Mesodermal cell (in vitro differentiated cells): Measurements from ENCODE around the gene ADRB1.

Experiments
- H3K27ac ChIP-seq: 2 replicates; pipeline ENCODE4 v1.7.0; 2013; ENCODE audit warnings: mild to moderate bottlenecking, low read depth, low read length, moderate library complexity; ENCODE audit not compliant: severe bottlenecking
- H3K36me3 ChIP-seq: 2 replicates; pipeline ENCODE4 v1.7.1; 2013; ENCODE audit warnings: mild to moderate bottlenecking, low read length, moderate library complexity; ENCODE audit not compliant: control insufficient read depth, insufficient read depth
- H3K4me1 ChIP-seq: one replicate; pipeline ENCODE4 v1.7.1; 2013; ENCODE audit warnings: mild to moderate bottlenecking, low read length; ENCODE audit not compliant: insufficient read depth, control insufficient read depth, poor library complexity, severe bottlenecking
- H3K4me3 ChIP-seq: 2 replicates; pipeline ENCODE4 v1.7.0; 2013; ENCODE audit warnings: low read length, control low read depth, mild to moderate bottlenecking; ENCODE audit not compliant: insufficient read depth, poor library complexity, severe bottlenecking; ENCODE audit errors: extremely low read depth
- H3K9me3 ChIP-seq: 2 replicates; pipeline ENCODE4 v1.7.1; 2013; ENCODE audit warnings: mild to moderate bottlenecking, low read length, moderate library complexity; ENCODE audit not compliant: control insufficient read depth
- WGBS, 2 experiments: methylation state at CpG; one replicate each; pipeline ENCODE4 v1.1.5; 2013; ENCODE audit warnings: missing lambda C conversion rate in 2 of 2; ENCODE audit not compliant: insufficient coverage in 2 of 2; 5-methylcytosine and 5-hydroxymethylcytosine counted together

Gene ADRB1

GRCh38 chr10:114038819-114039218 is 4.8 kb upstream of the ADRB1 start:
- Histone ChIP-seq H3K4me1 (peaks cover 4% of the 10 kb centered on the region), H3K36me3 (no peaks in the 10 kb centered on the region), H3K27ac (no peak overlapping the region), H3K9me3 (no peaks in the 10 kb centered on the region), H3K4me3 (no peak overlapping the region)
- 72 to 94% methylated on average over 2 of the region's 3 CpGs for WGBS, 2 experiments

- Histone ChIP-seq H3K36me3 (no peaks in the 10 kb centered on the region), H3K27ac (no peak overlapping the region), H3K4me3 (no peak overlapping the region), H3K4me1 (peaks cover 4% of the 10 kb centered on the region), H3K9me3 (no peaks in the 10 kb centered on the region)
- 86 to 95% methylated on average over 5 to 7 of the region's 8 CpGs for WGBS, 2 experiments
These were observed 2.5 kb upstream of the ADRB1 start for GRCh38 chr10:114041166-114041565.

DNA sequence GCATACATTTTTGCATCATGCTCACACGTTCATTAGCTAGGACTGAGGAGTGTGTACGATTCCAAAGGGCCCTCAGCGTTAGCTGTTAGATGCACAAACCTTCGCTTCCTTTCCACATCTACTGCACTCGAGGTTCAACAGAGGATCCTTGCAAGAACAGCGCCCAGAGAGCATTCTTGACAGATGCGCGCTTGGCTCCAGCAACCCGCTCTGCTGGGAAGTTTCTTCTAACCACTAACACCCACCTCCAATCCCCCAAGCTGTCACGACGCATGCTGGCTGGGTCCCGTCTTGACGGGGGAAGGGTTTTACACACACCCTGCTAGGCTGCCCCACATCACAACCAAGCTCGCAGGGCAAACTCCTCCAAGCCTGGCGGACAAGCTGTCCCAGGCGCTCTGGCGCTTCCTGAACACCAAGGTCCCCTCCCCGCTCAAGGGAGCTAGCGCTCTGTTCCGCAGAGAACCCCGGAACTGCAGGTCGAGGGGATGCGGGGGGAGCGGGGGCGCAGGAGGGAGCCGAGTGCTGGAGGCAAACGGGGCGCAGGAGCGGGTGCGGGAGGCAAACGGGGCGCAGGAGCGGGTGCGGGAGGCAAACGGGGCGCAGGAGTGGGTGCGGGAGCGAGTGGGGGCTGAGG is 653 bp upstream of the ADRB1 start:
- Histone ChIP-seq H3K27ac (no peak overlapping the region), H3K36me3 (no peaks in the 10 kb centered on the region), H3K9me3 (no peaks in the 10 kb centered on the region), H3K4me1 (peaks cover 5% of the 10 kb centered on the region), H3K4me3 (peak overlapping the region; percentile 53)
- 3 to 4% methylated on average over 22 to 25 of the region's 38 CpGs for WGBS, 2 experiments

GRCh38 chr10:114044247-114045135 is 825 bp downstream of the ADRB1 start:
- peak overlapping the region; percentile 53 for H3K4me3 ChIP-seq
- 15 to 19% methylated on average over 71 to 86 of the region's 106 CpGs for WGBS, 2 experiments
- H3K9me3 ChIP-seq = no peaks in the 10 kb centered on the region
- peaks cover 8% of the 10 kb centered on the region for H3K4me1 ChIP-seq
- H3K27ac ChIP-seq = no peak overlapping the region
- no peaks in the 10 kb centered on the region for H3K36me3 ChIP-seq

DNA sequence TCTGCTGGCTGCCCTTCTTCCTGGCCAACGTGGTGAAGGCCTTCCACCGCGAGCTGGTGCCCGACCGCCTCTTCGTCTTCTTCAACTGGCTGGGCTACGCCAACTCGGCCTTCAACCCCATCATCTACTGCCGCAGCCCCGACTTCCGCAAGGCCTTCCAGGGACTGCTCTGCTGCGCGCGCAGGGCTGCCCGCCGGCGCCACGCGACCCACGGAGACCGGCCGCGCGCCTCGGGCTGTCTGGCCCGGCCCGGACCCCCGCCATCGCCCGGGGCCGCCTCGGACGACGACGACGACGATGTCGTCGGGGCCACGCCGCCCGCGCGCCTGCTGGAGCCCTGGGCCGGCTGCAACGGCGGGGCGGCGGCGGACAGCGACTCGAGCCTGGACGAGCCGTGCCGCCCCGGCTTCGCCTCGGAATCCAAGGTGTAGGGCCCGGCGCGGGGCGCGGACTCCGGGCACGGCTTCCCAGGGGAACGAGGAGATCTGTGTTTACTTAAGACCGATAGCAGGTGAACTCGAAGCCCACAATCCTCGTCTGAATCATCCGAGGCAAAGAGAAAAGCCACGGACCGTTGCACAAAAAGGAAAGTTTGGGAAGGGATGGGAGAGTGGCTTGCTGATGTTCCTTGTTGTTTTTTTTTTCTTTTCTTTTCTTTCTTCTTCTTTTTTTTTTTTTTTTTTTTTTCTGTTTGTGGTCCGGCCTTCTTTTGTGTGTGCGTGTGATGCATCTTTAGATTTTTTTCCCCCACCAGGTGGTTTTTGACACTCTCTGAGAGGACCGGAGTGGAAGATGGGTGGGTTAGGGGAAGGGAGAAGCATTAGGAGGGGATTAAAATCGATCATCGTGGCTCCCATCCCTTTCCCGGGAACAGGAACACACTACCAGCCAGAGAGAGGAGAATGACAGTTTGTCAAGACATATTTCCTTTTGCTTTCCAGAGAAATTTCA is 1.7 kb downstream of the ADRB1 start:
- no peaks in the 10 kb centered on the region for H3K9me3 ChIP-seq
- H3K4me3 ChIP-seq = peak overlapping the region; percentile 14
- 5 to 7% methylated on average over 59 of the region's 78 CpGs for WGBS, 2 experiments
- no peaks in the 10 kb centered on the region for H3K36me3 ChIP-seq
- no peak overlapping the region for H3K27ac ChIP-seq
- peaks cover 8% of the 10 kb centered on the region for H3K4me1 ChIP-seq

- H3K36me3 ChIP-seq = no peaks in the 10 kb centered on the region
- no peak overlapping the region for H3K27ac ChIP-seq
- 69 to 81% methylated on average over 2 to 3 of the region's 7 CpGs for WGBS, 2 experiments
These were observed 2.4 kb downstream of the ADRB1 start for GRCh38 chr10:114046087-114046458.

GRCh38 chr10:114048472-114048871 is 4.8 kb downstream of the ADRB1 start:
- Histone ChIP-seq H3K4me1 (peaks cover 10% of the 10 kb centered on the region), H3K9me3 (no peaks in the 10 kb centered on the region), H3K27ac (no peak overlapping the region), H3K4me3 (no peak overlapping the region), H3K36me3 (no peaks in the 10 kb centered on the region)
- WGBS, 2 experiments = 72 to 76% methylated on average over 2 of the region's 3 CpGs

More at GRCh38 chr10:114046087-114046458, 2.4 kb downstream of the ADRB1 start:
- peaks cover 8% of the 10 kb centered on the region for H3K4me1 ChIP-seq
- peak overlapping the region; percentile 14 for H3K4me3 ChIP-seq
- H3K9me3 ChIP-seq = no peaks in the 10 kb centered on the region

DNA sequence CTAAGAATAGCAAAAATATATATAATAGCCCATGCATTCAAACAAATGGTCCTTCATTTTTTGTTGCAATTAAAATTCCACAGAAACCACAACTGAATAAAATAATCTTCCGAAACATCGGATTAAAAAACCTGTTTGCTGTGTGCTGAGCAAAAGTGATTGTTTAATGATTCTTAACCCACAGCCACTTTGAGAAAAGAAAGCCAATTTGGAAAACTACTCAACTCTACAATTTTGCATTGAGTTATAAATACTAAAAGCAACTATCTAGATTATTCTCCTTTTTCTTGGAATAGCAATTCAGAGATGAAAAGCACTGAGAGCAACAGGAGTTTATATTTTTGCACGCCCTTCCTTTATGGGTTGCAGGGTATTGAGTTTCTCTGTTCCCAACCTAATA is 8.0 kb downstream of the ADRB1 start:
- no peaks in the 10 kb centered on the region for H3K36me3 ChIP-seq
- 100% methylated on average over 1 of the region's 3 CpGs; no CpG with 5 or more reads in 1 of the 2 experiments for WGBS, 2 experiments
- no peak overlapping the region for H3K27ac ChIP-seq
- peaks cover 10% of the 10 kb centered on the region for H3K4me1 ChIP-seq
- no peaks in the 10 kb centered on the region for H3K9me3 ChIP-seq
- H3K4me3 ChIP-seq = no peak overlapping the region

- Histone ChIP-seq H3K36me3 (no peaks in the 10 kb centered on the region), H3K9me3 (no peaks in the 10 kb centered on the region)
- WGBS, 2 experiments = 86% methylated on average over 1 of the region's 1 CpG; no CpG with 5 or more reads in 1 of the 2 experiments
These were observed 8.6 kb downstream of the ADRB1 start for GRCh38 chr10:114052255-114052654.

GRCh38 chr10:114053946-114054345 is 10.3 kb downstream of the ADRB1 start:
- H3K27ac ChIP-seq = no peak overlapping the region
- H3K36me3 ChIP-seq = no peaks in the 10 kb centered on the region
- H3K4me3 ChIP-seq = no peak overlapping the region
- peaks cover 6% of the 10 kb centered on the region for H3K4me1 ChIP-seq
- H3K9me3 ChIP-seq = no peaks in the 10 kb centered on the region
- 81 to 100% methylated on average over 1 to 3 of the region's 4 CpGs for WGBS, 2 experiments

More at GRCh38 chr10:114052255-114052654, 8.6 kb downstream of the ADRB1 start:
- no peak overlapping the region for H3K4me3 ChIP-seq
- H3K27ac ChIP-seq = no peak overlapping the region
- peaks cover 10% of the 10 kb centered on the region for H3K4me1 ChIP-seq
